Prostate gland (tissue), 2 donors: ENCODE data around the gene CYP2D6. TPM values are rescaled to one million over a fixed set of nuclear protein-coding genes. Genes with fewer than 3 reads are reported as not detected.
A peak's percentile ranks its signal among the peaks of the same experiment; 100 is the strongest.

Source experiments
- DNase-seq: peaks from one replicate; pipeline ENCODE4 v3.0.0-alpha.2; 2019; ENCODE audit warnings: low spot score
- H3K27ac ChIP-seq, 2 donors: fragments of 200-600 bp; sonication (generic); 2 replicates each; pipeline ENCODE4 v1.5.1; 2017 to 2019
- H3K27me3 ChIP-seq: fragments of 200-600 bp; sonication (generic); replicated peaks from 2 replicates; pipeline ENCODE4 v1.5.1; 2019; ENCODE audit not compliant: insufficient read depth
- H3K36me3 ChIP-seq, 2 donors: fragments of 200-600 bp; sonication (generic); 1 replicate in 1 of 2; 2 replicates in 1 of 2; pipeline versions ENCODE4 v1.5.1 to v1.8.1; 2017 to 2019
- H3K4me1 ChIP-seq: fragments of 200-600 bp; sonication (generic); replicated peaks from 2 replicates; pipeline ENCODE4 v1.5.1; 2019
- H3K4me3 ChIP-seq, 2 donors: fragments of 200-600 bp; sonication (generic); 2 replicates each; pipeline ENCODE4 v1.5.1; 2017 to 2019
- H3K9me3 ChIP-seq: fragments of 200-600 bp; sonication (generic); 2 replicates; pipeline ENCODE4 v1.5.1; 2017
- CTCF ChIP-seq, 4 experiments: fragments of 200-600 bp in 2 of 4; fragments of 450-650 bp in 2 of 4; sonication (generic) in 2 of 4; IDR thresholded peaks; 1 replicate in 3 of 4; 2 replicates in 1 of 4; pipeline ENCODE4 v1.5.1; 2016 to 2019; ENCODE audit warnings: antibody characterized with exemption in 4 of 4, mild to moderate bottlenecking in 2 of 4, moderate library complexity in 2 of 4
- POLR2A ChIP-seq: fragments of 450-650 bp; IDR thresholded peaks from one replicate; pipeline ENCODE4 v1.6.1; 2016; ENCODE audit warnings: antibody characterized with exemption, mild to moderate bottlenecking
- POLR2AphosphoS5 ChIP-seq: sonication (generic); formaldehyde crosslinking; IDR thresholded peaks from one replicate; pipeline ENCODE4 v1.6.1; 2017; ENCODE audit warnings: antibody characterized with exemption
- WGBS: methylation state at CpG from one replicate; pipeline ENCODE4 v1.1.5; 2018; 5-methylcytosine and 5-hydroxymethylcytosine counted together
- intact Hi-C: fragments of 100-400 bp; cut with DNase I; formaldehyde crosslinking; loops from one replicate; pipeline ENCODE4 v1.14.2; 2022
- total RNA-seq, 2 donors: library from RNA; depleted of rRNA; stranded (reverse); fragments of >200 nt; gene quantifications; one replicate each; pipeline ENCODE4 v1.1.0, GENCODE V29; 2016

Gene CYP2D6
- total RNA-seq, 2 donors from 2014 or later: 0.73 to 5.2 TPM

- no peak overlapping the region for H3K27ac ChIP-seq
- TF ChIP-seq POLR2AphosphoS5 (no peak), POLR2A (no peak), CTCF (IDR thresholded peaks at IDR 0.05) (no peak)
- no peak overlapping the region for H3K4me3 ChIP-seq
- no peak for DNase-seq
- intact Hi-C loops: no loop called here
- 92% methylated on average over 5 of the region's 5 CpGs for WGBS
- H3K27me3 ChIP-seq: no peaks in the 10 kb centered on the region
- H3K9me3 ChIP-seq: no peaks in the 10 kb centered on the region
- no peaks in the 10 kb centered on the region for H3K36me3 ChIP-seq
- H3K4me1 ChIP-seq: no peaks in the 10 kb centered on the region
These were observed 34.3 kb upstream of the CYP2D6 start for GRCh38 chr22:42164901-42165300.

DNA sequence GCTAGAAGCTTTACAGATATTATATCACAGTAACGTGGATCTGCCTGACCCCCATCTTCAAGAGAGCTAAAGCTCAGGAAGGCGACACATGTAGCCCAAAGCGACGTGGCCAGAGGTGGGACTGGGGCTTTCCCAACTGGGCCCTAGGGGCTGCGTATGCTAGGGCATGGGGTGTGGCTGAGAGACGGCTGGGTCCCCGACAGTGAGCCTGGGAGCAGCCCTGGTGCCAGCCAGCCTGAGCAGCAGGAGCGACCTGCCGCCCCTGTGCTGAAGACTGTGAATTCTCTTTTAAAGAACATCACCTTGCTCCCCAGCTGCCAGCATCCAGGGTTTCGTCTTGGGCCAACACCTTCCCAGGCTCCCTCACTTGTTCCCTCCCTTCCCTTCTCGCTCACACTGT lies 32.9 kb upstream of the CYP2D6 start:
- peak overlapping the region in 1 of 2 donors; percentile 45 for H3K27ac ChIP-seq
- TF ChIP-seq POLR2A: no peak
- TF ChIP-seq POLR2AphosphoS5: no peak
- no peak for TF ChIP-seq CTCF (IDR thresholded peaks at IDR 0.05)
- intact Hi-C loops: no loop called here
- DNase-seq: no peak
- H3K36me3 ChIP-seq: no peaks in the 10 kb centered on the region
- no peaks in the 10 kb centered on the region for H3K27me3 ChIP-seq
- no peaks in the 10 kb centered on the region for H3K4me1 ChIP-seq
- no peak overlapping the region for H3K4me3 ChIP-seq
- WGBS: 90% methylated on average over 11 of the region's 11 CpGs
- no peaks in the 10 kb centered on the region for H3K9me3 ChIP-seq

GRCh38 chr22:42162728-42163489 lies 32.3 kb upstream of the CYP2D6 start:
- Histone ChIP-seq H3K27me3 (no peaks in the 10 kb centered on the region), H3K36me3 (no peaks in the 10 kb centered on the region), H3K9me3 (no peaks in the 10 kb centered on the region), H3K4me3 (no peak overlapping the region), H3K4me1 (no peaks in the 10 kb centered on the region), H3K27ac (peak overlapping the region; percentile 1 to 45)
- TF ChIP-seq POLR2AphosphoS5 (peak; percentile 76), POLR2A (no peak)
- 49% methylated on average over 12 of the region's 12 CpGs for WGBS
- intact Hi-C loops: no loop called here
- DNase-seq: peak; percentile 69

DNA sequence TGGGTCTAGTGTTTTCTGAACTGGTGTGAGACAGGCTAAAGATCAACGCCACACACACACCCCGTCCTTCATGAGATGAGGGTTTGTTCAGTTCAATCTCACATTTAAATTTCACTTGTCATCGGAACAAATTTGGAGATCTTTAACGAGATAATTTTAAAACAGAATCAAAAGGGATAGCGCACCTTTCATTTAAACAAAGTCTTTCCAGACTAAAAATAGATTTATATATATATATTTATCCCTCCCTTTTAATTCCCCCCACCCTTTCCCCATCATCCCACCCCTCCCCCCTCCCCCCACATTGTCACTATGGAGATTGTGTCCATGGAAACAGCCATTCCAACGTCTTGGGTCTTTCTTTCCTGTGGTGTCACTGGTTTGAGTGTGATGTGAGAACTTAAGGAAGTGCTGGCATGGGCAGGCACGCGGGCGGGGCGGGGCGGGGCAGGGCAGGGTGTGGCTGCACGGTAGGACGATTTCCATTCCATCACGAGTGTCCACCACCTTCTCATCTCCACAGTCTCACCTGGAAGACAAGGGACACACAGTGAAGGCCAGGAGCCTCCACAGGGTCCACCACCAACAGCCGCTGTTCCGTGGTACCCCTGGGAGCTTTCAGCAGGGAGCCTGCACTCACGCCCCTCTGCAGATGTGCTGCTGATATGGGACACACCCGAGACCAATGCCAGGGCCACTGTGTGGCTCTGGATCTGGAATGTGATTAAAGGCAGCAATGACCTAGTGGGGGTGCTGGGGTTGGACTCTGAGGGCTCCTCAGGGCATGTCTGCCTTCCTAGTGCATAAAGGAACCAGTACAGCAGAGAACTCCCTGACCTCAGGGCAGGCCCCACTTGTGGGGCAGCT lies 30.5 kb upstream of the CYP2D6 start:
- 82% methylated on average over 18 of the region's 18 CpGs for WGBS
- no peak for DNase-seq
- Histone ChIP-seq H3K4me3 (no peak overlapping the region), H3K4me1 (no peaks in the 10 kb centered on the region), H3K36me3 (no peaks in the 10 kb centered on the region), H3K27ac (no peak overlapping the region), H3K9me3 (no peaks in the 10 kb centered on the region), H3K27me3 (no peaks in the 10 kb centered on the region)
- intact Hi-C loops: no loop called here
- TF ChIP-seq CTCF (IDR thresholded peaks at IDR 0.05) (no peak), POLR2A (no peak), POLR2AphosphoS5 (no peak)

DNA sequence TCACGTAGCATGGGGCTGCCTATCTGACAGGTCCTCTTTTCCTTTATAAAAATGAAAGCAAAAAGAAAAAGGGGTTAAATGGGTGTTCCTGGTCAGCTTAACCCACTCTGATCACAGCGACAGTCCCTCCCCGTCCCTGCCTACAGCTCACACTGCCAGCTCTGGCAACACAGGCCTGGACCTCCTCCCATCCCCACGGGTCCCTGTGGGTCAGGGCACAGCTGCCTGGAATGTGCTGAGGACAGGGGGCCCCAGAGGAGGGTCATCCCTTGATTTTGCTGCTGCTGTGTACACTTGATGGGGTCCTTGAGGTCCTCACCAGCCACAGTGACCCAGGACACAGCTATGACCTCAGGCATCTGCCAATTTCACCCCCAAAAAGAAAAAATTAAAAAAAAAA lies 29.6 kb upstream of the CYP2D6 start:
- Histone ChIP-seq H3K36me3 (no peaks in the 10 kb centered on the region), H3K4me1 (no peaks in the 10 kb centered on the region), H3K27me3 (no peaks in the 10 kb centered on the region), H3K4me3 (no peak overlapping the region), H3K27ac (no peak overlapping the region), H3K9me3 (no peaks in the 10 kb centered on the region)
- intact Hi-C loops: no loop called here
- DNase-seq: no peak
- no peak for TF ChIP-seq POLR2A
- TF ChIP-seq CTCF (IDR thresholded peaks at IDR 0.05): no peak
- no peak for TF ChIP-seq POLR2AphosphoS5
- WGBS: 81% methylated on average over 4 of the region's 4 CpGs
